ENCODE measurements around the gene MPRIP. TPM values are rescaled to one million over a fixed set of nuclear protein-coding genes. Genes with fewer than 3 reads are reported as not detected.
A peak's percentile ranks its signal among the peaks of the same experiment; 100 is the strongest.

The MPRIP gene
- total and polyA plus RNA-seq, 3 experiments from 2014 or later: 40.3 to 184 (median 174) TPM

- no peak for DNase-seq
- Mint-ChIP-seq H3K27me3 (peaks cover 0 to 3% of the 10 kb centered on the region in 2 donors), H3K36me3 (peaks cover 0 to 26% (median 3%) of the 10 kb centered on the region in 3 donors), H3K4me3 (peak overlapping the region in 6 of 7 donors; percentile 15 to 89 (median 52)), H3K27ac (peak overlapping the region in 7 of 8 donors; percentile 76 to 97 (median 93)), H3K9me3 (no peaks in the 10 kb centered on the region), H3K4me1 (peaks cover 25 to 42% (median 34%) of the 10 kb centered on the region in 3 donors)
- peaks cover 31% of the 10 kb centered on the region for H3K4me1 ChIP-seq (ENCODE audit: insufficient read depth, low read length)
- ChIA-PET POLR2A (interaction anchor here (0.7 kb wide), 1 partner anchor 32 kb away, joined by 3 read pairs; no protein-coding TSS in a partner anchor), CTCF (no interaction called here)
- H3K4me3 ChIP-seq (ENCODE audit: low read length): no peak overlapping the region
- no peaks in the 10 kb centered on the region for H3K27me3 ChIP-seq (ENCODE audit: insufficient read depth, low read length, poor library complexity, severe bottlenecking)
- H3K9me3 ChIP-seq (ENCODE audit: low read length): no peaks in the 10 kb centered on the region
- no peak overlapping the region for H3K27ac ChIP-seq (ENCODE audit: low read depth, low read length)
- peaks cover 10% of the 10 kb centered on the region for H3K36me3 ChIP-seq (ENCODE audit: insufficient read depth, low read length)
Observed at GRCh38 chr17:17203173-17203730, 161.0 kb downstream of the MPRIP start.

- Histone ChIP-seq H3K36me3 (ENCODE audit: insufficient read depth, low read length) (peaks cover 10% of the 10 kb centered on the region), H3K9me3 (ENCODE audit: low read length) (no peaks in the 10 kb centered on the region), H3K27ac (ENCODE audit: low read depth, low read length) (no peak overlapping the region), H3K27me3 (ENCODE audit: insufficient read depth, low read length, poor library complexity, severe bottlenecking) (no peaks in the 10 kb centered on the region), H3K4me1 (ENCODE audit: insufficient read depth, low read length) (peaks cover 31% of the 10 kb centered on the region), H3K4me3 (ENCODE audit: low read length) (no peak overlapping the region)
- Mint-ChIP-seq H3K27ac (peak overlapping the region in 7 of 8 donors; percentile 77 to 97 (median 93)), H3K4me3 (peak overlapping the region; percentile 86 to 94 (median 89)), H3K4me1 (peaks cover 25 to 42% (median 34%) of the 10 kb centered on the region in 3 donors), H3K9me3 (no peaks in the 10 kb centered on the region), H3K36me3 (peaks cover 0 to 26% (median 3%) of the 10 kb centered on the region in 3 donors), H3K27me3 (peaks cover 0 to 3% of the 10 kb centered on the region in 2 donors)
- POLR2A ChIA-PET: interaction anchor here (0.6 kb wide), 1 partner anchor 76 kb away, joined by 4 read pairs; no protein-coding TSS in a partner anchor
- DNase-seq: peak in 1 of 5 donors; percentile 18
- CTCF ChIA-PET: no interaction called here
Observed at GRCh38 chr17:17204041-17204591, 161.9 kb downstream of the MPRIP start.

- Histone ChIP-seq H3K27ac (ENCODE audit: low read depth, low read length) (peak overlapping the region; percentile 57), H3K4me3 (ENCODE audit: low read length) (peak overlapping the region; percentile 68), H3K27me3 (ENCODE audit: insufficient read depth, low read length, poor library complexity, severe bottlenecking) (no peaks in the 10 kb centered on the region), H3K9me3 (ENCODE audit: low read length) (no peaks in the 10 kb centered on the region), H3K4me1 (ENCODE audit: insufficient read depth, low read length) (peaks cover 31% of the 10 kb centered on the region), H3K36me3 (ENCODE audit: insufficient read depth, low read length) (peaks cover 10% of the 10 kb centered on the region)
- peak overlapping the region; percentile 87 to 98 (median 94) for H3K27ac Mint-ChIP-seq
- H3K4me3 Mint-ChIP-seq: peak overlapping the region; percentile 86 to 94 (median 89)
- peaks cover 25 to 42% (median 34%) of the 10 kb centered on the region in 3 donors for H3K4me1 Mint-ChIP-seq
- POLR2A ChIA-PET: interaction anchor here (0.6 to 1.7 kb wide), 2 partner anchors 76 to 85 kb away, joined by 4 read pairs; no protein-coding TSS in a partner anchor
- H3K27me3 Mint-ChIP-seq: peaks cover 0 to 3% of the 10 kb centered on the region in 2 donors
- no peak for DNase-seq
- CTCF ChIA-PET: no interaction called here
- H3K36me3 Mint-ChIP-seq: peaks cover 0 to 26% (median 3%) of the 10 kb centered on the region in 3 donors
- no peaks in the 10 kb centered on the region for H3K9me3 Mint-ChIP-seq
Observed at GRCh38 chr17:17204635-17205231, 162.5 kb downstream of the MPRIP start.

- no peaks in the 10 kb centered on the region for H3K9me3 Mint-ChIP-seq
Observed at GRCh38 chr17:17205368-17206123, 163.3 kb downstream of the MPRIP start.

GRCh38 chr17:17206124-17206912 lies 164.1 kb downstream of the MPRIP start, which contains the start of gene PLD6:
PLD6 (minus strand) TSS chr17:17206333; CDS start chr17:17206286, 47 bp downstream.
- Mint-ChIP-seq H3K27me3 (peaks cover 0 to 3% of the 10 kb centered on the region in 2 donors), H3K36me3 (peaks cover 0 to 19% (median 3%) of the 10 kb centered on the region in 3 donors), H3K27ac (peak within 1 kb of the TSS; percentile 87 to 98 (median 94)), H3K9me3 (no peaks in the 10 kb centered on the region), H3K4me3 (peak within 1 kb of the TSS; percentile 86 to 94 (median 89)), H3K4me1 (peaks cover 25 to 42% (median 34%) of the 10 kb centered on the region in 3 donors)
- peaks cover 6% of the 10 kb centered on the region for H3K36me3 ChIP-seq (ENCODE audit: insufficient read depth, low read length)
- ChIA-PET POLR2A (interaction anchor here (1.7 kb wide), 1 partner anchor 87 kb away, joined by 4 read pairs; no protein-coding TSS in a partner anchor), CTCF (interaction anchor here (0.6 to 1.2 kb wide), 4 partner anchors 23 to 103 kb away, joined by 3 to 4 read pairs (median 4); no protein-coding TSS in a partner anchor)
- H3K4me3 ChIP-seq (ENCODE audit: low read length): peak within 1 kb of the TSS; percentile 68
- H3K27ac ChIP-seq (ENCODE audit: low read depth, low read length): peak within 1 kb of the TSS; percentile 57
- H3K27me3 ChIP-seq (ENCODE audit: insufficient read depth, low read length, poor library complexity, severe bottlenecking): no peaks in the 10 kb centered on the region
- DNase-seq: peak; percentile 92 to 97 (median 95)
- H3K4me1 ChIP-seq (ENCODE audit: insufficient read depth, low read length): peaks cover 31% of the 10 kb centered on the region
- H3K9me3 ChIP-seq (ENCODE audit: low read length): no peaks in the 10 kb centered on the region

More at GRCh38 chr17:17205368-17206123, 163.3 kb downstream of the MPRIP start:
- Mint-ChIP-seq H3K27ac (peak overlapping the region; percentile 87 to 98 (median 94)), H3K36me3 (peaks cover 0 to 25% (median 3%) of the 10 kb centered on the region in 3 donors), H3K4me3 (peak overlapping the region; percentile 86 to 94 (median 89)), H3K27me3 (peaks cover 0 to 3% of the 10 kb centered on the region in 2 donors), H3K4me1 (peaks cover 25 to 42% (median 34%) of the 10 kb centered on the region in 3 donors)
- Histone ChIP-seq H3K27ac (ENCODE audit: low read depth, low read length) (peak overlapping the region; percentile 57), H3K9me3 (ENCODE audit: low read length) (no peaks in the 10 kb centered on the region), H3K4me3 (ENCODE audit: low read length) (peak overlapping the region; percentile 68), H3K27me3 (ENCODE audit: insufficient read depth, low read length, poor library complexity, severe bottlenecking) (no peaks in the 10 kb centered on the region), H3K4me1 (ENCODE audit: insufficient read depth, low read length) (peaks cover 31% of the 10 kb centered on the region), H3K36me3 (ENCODE audit: insufficient read depth, low read length) (peaks cover 10% of the 10 kb centered on the region)
- CTCF ChIA-PET: interaction anchor here (1.0 to 1.1 kb wide), 2 partner anchors 22 to 25 kb away, joined by 3 to 4 read pairs; no protein-coding TSS in a partner anchor
- peak; percentile 42 to 71 (median 46) for DNase-seq
- POLR2A ChIA-PET: interaction anchor here (1.7 kb wide), 1 partner anchor 86 kb away, joined by 4 read pairs; no protein-coding TSS in a partner anchor

GRCh38 chr17:17206913-17207335 lies 164.7 kb downstream of the MPRIP start:
- Mint-ChIP-seq H3K4me1 (peaks cover 25 to 42% (median 34%) of the 10 kb centered on the region in 3 donors), H3K4me3 (peak overlapping the region in 6 of 7 donors; percentile 32 to 77 (median 50)), H3K9me3 (no peaks in the 10 kb centered on the region), H3K27me3 (peaks cover 0 to 3% of the 10 kb centered on the region in 2 donors), H3K27ac (peak overlapping the region; percentile 78 to 97 (median 88)), H3K36me3 (peaks cover 0 to 18% (median 3%) of the 10 kb centered on the region in 3 donors)
- no peak for DNase-seq
- ChIA-PET POLR2A (no interaction called here), CTCF (interaction anchor here (0.6 to 1.2 kb wide), 3 partner anchors 28 to 103 kb away, joined by 3 to 4 read pairs (median 4); no protein-coding TSS in a partner anchor)
- peaks cover 31% of the 10 kb centered on the region for H3K4me1 ChIP-seq (ENCODE audit: insufficient read depth, low read length)
- no peaks in the 10 kb centered on the region for H3K27me3 ChIP-seq (ENCODE audit: insufficient read depth, low read length, poor library complexity, severe bottlenecking)
- no peaks in the 10 kb centered on the region for H3K9me3 ChIP-seq (ENCODE audit: low read length)
- H3K36me3 ChIP-seq (ENCODE audit: insufficient read depth, low read length): peaks cover 4% of the 10 kb centered on the region
- no peak overlapping the region for H3K4me3 ChIP-seq (ENCODE audit: low read length)
- H3K27ac ChIP-seq (ENCODE audit: low read depth, low read length): no peak overlapping the region

All from CD8-positive, alpha-beta memory T cell (primary cell).